Effector CD4-positive, alpha-beta T cell (primary cell): ENCODE data around the gene DDIAS.
A peak's percentile ranks its signal among the peaks of the same experiment; 100 is the strongest.
"Not testable (repeated sequence)": the region's sequence is repeated elsewhere in the genome, so short reads cannot be mapped to it uniquely, and the experiment has no call there.

Experiments used
- DNase-seq: peaks from one replicate; pipeline ENCODE4 v3.0.0-alpha.2; 2020
- total RNA-seq: gene quantifications from one replicate; lab custom pipeline; 2026; lab: John Stamatoyannopoulos, UW

Gene DDIAS
- total RNA-seq: 2.3 reads per million, percentile 5 among the genes with 10 or more reads in this experiment

DNA sequence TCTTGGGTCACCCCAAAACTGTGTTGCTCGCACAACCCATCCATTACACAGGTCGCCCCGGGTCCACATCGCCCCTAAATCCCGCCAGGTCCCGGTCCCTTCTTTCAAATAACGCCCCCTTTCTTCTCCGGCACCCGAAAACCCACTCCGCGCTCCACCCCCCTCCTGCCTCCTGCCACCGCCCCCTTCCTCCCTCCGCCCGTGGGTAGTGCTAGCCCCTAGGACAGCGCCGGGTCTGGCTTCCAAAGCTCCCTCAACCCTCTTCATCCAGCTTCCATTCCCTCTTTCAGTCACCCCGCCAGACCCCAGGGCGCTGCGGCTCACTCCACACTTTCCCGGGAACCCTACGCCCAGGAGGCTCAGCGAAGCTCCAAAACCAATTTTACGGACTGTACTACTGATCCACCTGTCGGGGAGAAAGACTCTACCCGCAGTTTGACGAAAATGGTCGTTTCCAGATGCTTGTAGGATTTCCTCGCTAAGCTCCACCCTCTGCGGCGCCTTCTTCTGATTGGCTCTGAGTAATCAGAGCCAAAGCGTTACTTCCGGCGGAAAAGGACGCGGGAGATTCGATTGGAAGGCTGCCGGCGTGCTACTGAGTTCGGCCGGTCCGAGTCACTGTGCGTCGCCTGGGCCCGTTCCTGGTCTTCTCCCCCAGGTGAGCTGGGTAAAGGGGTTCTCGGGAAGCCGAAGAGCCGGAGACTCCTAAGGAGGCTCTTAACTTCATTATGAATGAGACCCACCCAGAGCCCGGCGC is at the start of gene DDIAS:
Gene DDIAS, plus strand, starts transcription at position 572 of the 757 bp plus-strand sequence. CDS start 13,003 bp downstream, outside the sequence.
- peak; percentile 94 for DNase-seq

DNA sequence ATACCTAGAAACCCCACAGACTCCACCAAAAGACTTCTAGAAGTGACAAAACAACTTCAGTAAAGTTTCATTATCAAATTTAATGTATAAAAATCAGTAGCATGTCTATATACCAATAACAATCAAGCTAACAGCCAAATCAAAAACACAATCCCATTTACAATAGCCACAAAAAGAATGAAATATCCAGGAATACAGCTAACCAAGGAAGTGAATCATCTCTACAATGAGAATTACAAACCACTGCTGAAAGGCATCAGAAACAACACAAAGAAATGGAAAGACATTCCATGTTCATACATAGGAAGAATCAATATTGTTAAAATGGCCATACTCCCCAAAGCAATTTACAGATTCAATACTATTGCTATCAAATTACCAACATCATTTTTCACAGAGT is 47.3 kb upstream of the DDIAS start:
- no peak for DNase-seq

- DNase-seq: not testable (repeated sequence)
Observed at GRCh38 chr11:82854916-82855315, 46.6 kb upstream of the DDIAS start.

- DNase-seq: no peak
Observed at GRCh38 chr11:82855616-82856015, 45.9 kb upstream of the DDIAS start.

DNA sequence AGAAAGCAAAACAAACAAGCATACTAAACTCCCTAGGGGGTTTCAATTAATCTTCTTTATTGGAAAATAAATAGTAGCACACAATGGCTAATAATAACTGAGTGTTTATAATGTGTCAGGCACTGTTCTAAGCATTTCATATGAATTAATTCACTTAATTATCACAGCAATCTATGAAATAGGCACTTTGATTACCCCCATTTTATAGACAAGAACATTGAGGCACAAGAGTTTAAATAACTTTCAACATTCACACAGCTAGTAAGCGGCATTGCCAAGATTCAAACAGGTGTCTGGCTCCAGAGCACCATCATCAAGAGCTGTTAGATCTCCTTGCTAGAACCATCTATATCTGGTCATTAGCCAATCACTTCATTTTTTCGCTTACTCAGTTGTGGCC is 44.4 kb upstream of the DDIAS start:
- DNase-seq: no peak

GRCh38 chr11:82858133-82858532 is 43.4 kb upstream of the DDIAS start:
- no peak for DNase-seq

GRCh38 chr11:82858556-82859091 is 42.9 kb upstream of the DDIAS start:
- DNase-seq: no peak

- DNase-seq: no peak
Observed at GRCh38 chr11:82859750-82860149, 41.8 kb upstream of the DDIAS start.

GRCh38 chr11:82862379-82862778 is 39.2 kb upstream of the DDIAS start:
- DNase-seq: no peak

DNA sequence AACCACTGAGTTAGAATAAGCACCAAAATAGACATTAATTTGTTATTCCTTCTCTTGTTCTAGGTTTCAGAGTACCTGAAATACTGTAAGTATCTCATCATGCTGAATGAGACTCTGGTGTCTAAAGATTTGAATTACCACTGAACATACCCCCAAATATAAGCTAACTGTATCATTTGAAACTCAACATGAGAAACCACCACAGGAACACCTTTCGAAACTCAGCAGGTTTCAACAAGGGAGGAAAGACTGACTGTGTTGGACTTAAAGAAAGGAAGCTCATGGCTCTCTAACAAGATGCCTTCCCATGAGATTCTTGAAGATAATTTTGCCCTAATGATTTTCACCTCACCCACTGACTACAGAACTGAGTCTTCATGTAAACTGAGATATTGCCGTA is 38.3 kb upstream of the DDIAS start:
- no peak for DNase-seq

GRCh38 chr11:82864268-82864667 is 37.3 kb upstream of the DDIAS start:
- no peak for DNase-seq

DNA sequence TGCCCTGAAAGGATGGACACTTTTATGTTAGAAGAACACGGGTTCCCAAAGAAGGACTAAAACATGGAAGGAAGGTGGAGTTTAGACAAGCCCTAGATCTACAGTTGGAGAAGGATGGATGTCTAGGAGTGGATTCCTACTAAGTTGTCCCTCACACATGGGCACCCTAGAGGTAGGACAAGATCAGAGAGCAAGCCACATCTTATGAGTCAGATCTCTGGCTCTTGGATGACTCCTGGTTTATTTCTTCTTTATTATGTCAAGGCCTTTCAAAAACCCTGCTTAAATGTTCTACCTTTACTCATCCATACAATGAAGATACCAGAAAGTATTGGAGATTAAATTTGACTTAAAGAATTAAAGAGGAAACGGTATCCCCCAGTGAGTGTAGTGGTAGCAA is 35.7 kb upstream of the DDIAS start:
- DNase-seq: no peak

GRCh38 chr11:82867495-82868082 is 33.9 kb upstream of the DDIAS start:
- DNase-seq: peak; percentile 79

DNA sequence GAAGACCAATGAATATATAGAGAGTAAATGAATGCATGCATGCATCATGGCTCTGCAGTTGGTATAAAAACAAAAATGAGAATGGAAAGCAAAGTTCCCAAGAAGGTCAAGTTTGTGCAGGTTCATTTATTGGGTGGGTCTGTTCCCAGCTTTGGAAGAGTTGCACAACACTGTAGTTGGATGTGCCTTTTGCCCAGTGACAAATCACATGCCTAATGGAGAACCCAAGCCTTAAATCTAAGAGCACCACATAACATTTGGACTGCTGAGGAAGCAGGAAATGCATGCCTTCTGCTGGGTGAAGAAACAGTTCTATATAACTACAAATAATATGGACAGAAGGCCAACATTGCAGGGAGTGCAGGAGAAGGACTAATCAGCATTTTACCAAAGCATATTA is 31.9 kb upstream of the DDIAS start:
- no peak for DNase-seq

GRCh38 chr11:82871646-82872045 is 29.9 kb upstream of the DDIAS start:
- DNase-seq: no peak

GRCh38 chr11:82872377-82873150 is 29.0 kb upstream of the DDIAS start:
- no peak for DNase-seq

GRCh38 chr11:82873919-82874333 is 27.6 kb upstream of the DDIAS start:
- DNase-seq: no peak

GRCh38 chr11:82874646-82875523 is 26.7 kb upstream of the DDIAS start:
- no peak for DNase-seq

GRCh38 chr11:82883853-82884252 is 17.7 kb upstream of the DDIAS start:
- DNase-seq: no peak

- no peak for DNase-seq
Observed at GRCh38 chr11:82889133-82890001, 12.2 kb upstream of the DDIAS start.

DNA sequence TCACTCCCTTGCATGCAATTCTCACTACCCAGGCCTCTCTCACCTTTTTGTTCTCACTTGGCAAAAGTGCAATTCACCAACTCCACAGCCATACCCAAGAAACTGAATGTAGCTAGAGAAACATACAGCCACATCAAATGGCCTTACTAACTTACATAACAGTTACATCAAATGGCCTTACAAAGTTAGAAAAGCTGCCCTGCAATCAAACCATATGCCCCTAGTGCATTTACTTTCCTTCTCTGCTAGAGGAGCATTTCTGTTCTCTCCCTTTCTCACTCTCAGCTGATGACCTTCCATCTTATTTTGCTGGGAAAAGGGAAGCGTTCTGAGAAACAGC is 11.6 kb upstream of the DDIAS start:
- no peak for DNase-seq
